Measurements from ENCODE around the gene RGP1. TPM values are rescaled to one million over a fixed set of nuclear protein-coding genes. Genes with fewer than 3 reads are reported as not detected.
A peak's percentile ranks its signal among the peaks of the same experiment; 100 is the strongest.

Gene RGP1
- polyA plus RNA-seq, 1 of the 3 experiments (the other 2 are of a cell fraction): 16.1 TPM

GRCh38 chr9:35728041-35728971, 20.8 kb upstream of the RGP1 start:
- peak overlapping the region; percentile 25 to 96; a peak in 3 of 4 replicates for H3K4me3 ChIP-seq (ENCODE audit: low read depth in 2 of 2, low read length in 1 of 2)
- peak overlapping the region; percentile 68 to 94 for H3K27ac ChIP-seq (ENCODE audit: low read depth in 2 of 2, low read length in 1 of 2)
- DNase-seq: no peak
- peaks cover 27 to 41% of the 10 kb centered on the region in 2 experiments for H3K4me1 ChIP-seq (ENCODE audit: control insufficient read depth in 1 of 2, insufficient read depth in 2 of 2, low read depth in 1 of 2, low read length in 1 of 2)
- no peak overlapping the region for H2AFZ ChIP-seq (ENCODE audit: low read depth)
- WGBS (ENCODE audit: low lambda C conversion rate): 19% methylated on average over 10 of the region's 10 CpGs
- peak overlapping the region; percentile 91 for H3K4me2 ChIP-seq
- peak overlapping the region; percentile 62 for H3K9ac ChIP-seq
- no peaks in the 10 kb centered on the region for H3K9me3 ChIP-seq
- H3F3A ChIP-seq (replicated peaks; ENCODE audit: insufficient read depth): peaks cover 36% of the 10 kb centered on the region
- H4K20me1 ChIP-seq (ENCODE audit: insufficient read depth): peaks cover 18% of the 10 kb centered on the region
- H3K79me2 ChIP-seq (ENCODE audit: insufficient read depth): peaks cover 89% of the 10 kb centered on the region
- H3K36me3 ChIP-seq (replicated peaks in 1 of 2; ENCODE audit: control insufficient read depth in 1 of 2, insufficient read depth in 2 of 2, low read length in 1 of 2): peaks cover 26 to 29% of the 10 kb centered on the region in 2 experiments
- ChIA-PET POLR2A (interaction anchor here (1.2 to 1.3 kb wide), 2 partner anchors 14 to 28 kb away, joined by 3 read pairs; no protein-coding TSS in a partner anchor), CTCF (interaction anchor here (0.7 to 9.7 kb wide), 18 partner anchors 8 to 154 kb away, joined by 3 to 103 read pairs (median 4); partner anchors contain the start of genes CA9, CCDC107, GBA2 and RGP1)
- H3K27me3 ChIP-seq (ENCODE audit: insufficient read depth): no peaks in the 10 kb centered on the region
- H3K9me2 ChIP-seq: no peaks in the 10 kb centered on the region
- TF ChIP-seq SIN3A (IDR thresholded peaks at IDR 0.05; ENCODE audit: borderline replicate concordance, low read depth, low read length) (no peak), GATA2 (CRISPR knock-in tag; IDR thresholded peaks at IDR 0.05) (no peak), TCF12 (IDR thresholded peaks at IDR 0.05) (no peak), CTCF (IDR thresholded peaks at IDR 0.05) (no peak), RAD21 (IDR thresholded peaks at IDR 0.05; ENCODE audit: low read length) (no peak), RXRA (IDR thresholded peaks at IDR 0.05; ENCODE audit: borderline replicate concordance, low read depth) (peak; percentile 69; the same call in 1 of the 2 replicates), MAX (IDR thresholded peaks at IDR 0.05; ENCODE audit: low read depth) (0 out of 2 replicates have a peak, but pooled peaks have one; percentile 7), REST (IDR thresholded peaks at IDR 0.05; ENCODE audit: low read depth, low read length) (0 out of 2 replicates have a peak, but pooled peaks have one; percentile 43), IRF3 (IDR thresholded peaks at IDR 0.05; ENCODE audit: low read depth, low read length) (no peak), MEF2A (IDR thresholded peaks at IDR 0.05; ENCODE audit: borderline replicate concordance, low read depth) (peak; percentile 69; the same call in 1 of the 2 replicates), EZH2phosphoT487 (IDR thresholded peaks at IDR 0.05; ENCODE audit: borderline replicate concordance, low read depth) (no peak), FOXJ3 (CRISPR knock-in tag; IDR thresholded peaks at IDR 0.05) (no peak), FOSL2 (IDR thresholded peaks at IDR 0.05; ENCODE audit: borderline replicate concordance, low read depth) (no peak), USF1 (IDR thresholded peaks at IDR 0.05; ENCODE audit: borderline replicate concordance, low read depth) (no peak), ELF1 (IDR thresholded peaks at IDR 0.05) (no peak), NRF1 (IDR thresholded peaks at IDR 0.05; ENCODE audit: low read depth, low read length) (no peak), JUND (IDR thresholded peaks at IDR 0.05) (peak; percentile 5; the same call in 1 of the 2 replicates), YY1 (IDR thresholded peaks at IDR 0.05; ENCODE audit: low read depth) (no peak; the same call in 1 of the 2 replicates), USF2 (IDR thresholded peaks at IDR 0.05; ENCODE audit: borderline replicate concordance, low read depth, low read length) (no peak), CHD2 (IDR thresholded peaks at IDR 0.05; ENCODE audit: low read length, partially characterized antibody) (no peak), FOXM1 (IDR thresholded peaks at IDR 0.05; ENCODE audit: low read depth) (no peak), EP300 (IDR thresholded peaks at IDR 0.05; ENCODE audit: borderline replicate concordance in 1 of 2, low read depth in 1 of 2, low read length in 1 of 2) (peak in 1 of 2 experiments; percentile 46; a peak in 1 of 4 replicates)
